DMS 273 treated with DMSO at 0.1 percent for 48 hours (cell line): ENCODE measurements around the gene HECA.

ENCODE experiments used
- DNase-seq: peaks from one replicate; lab custom pipeline; 2025; lab: John Stamatoyannopoulos, UW

HECA gene

GRCh38 chr6:139161169-139161568 is 26.3 kb downstream of the HECA start:
- no peak for DNase-seq

DNA sequence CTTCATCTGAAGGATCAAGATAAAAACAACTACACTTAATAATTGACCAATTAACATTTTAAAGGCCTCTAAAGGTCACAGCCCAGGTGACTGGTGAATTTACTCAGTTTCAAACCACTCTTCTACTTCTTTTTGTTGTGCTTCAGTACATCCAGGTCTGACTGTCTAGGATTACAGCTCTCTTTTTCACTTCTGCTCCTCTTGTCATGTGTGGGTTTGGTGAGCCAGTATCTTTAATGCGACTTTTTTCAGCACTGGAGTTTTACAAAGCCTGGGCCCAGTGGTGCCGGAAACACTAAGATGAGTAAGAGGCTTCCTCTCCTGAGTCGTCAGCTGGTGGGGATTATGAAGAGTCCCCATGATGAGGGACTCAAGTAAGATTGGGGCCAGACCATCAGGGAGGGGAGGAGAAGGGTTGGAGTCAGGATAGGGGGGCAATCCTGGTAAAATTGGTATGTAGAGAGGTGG is 27.0 kb downstream of the HECA start:
- DNase-seq: no peak

- no peak for DNase-seq
Observed at GRCh38 chr6:139164001-139164400, 29.1 kb downstream of the HECA start.

DNA sequence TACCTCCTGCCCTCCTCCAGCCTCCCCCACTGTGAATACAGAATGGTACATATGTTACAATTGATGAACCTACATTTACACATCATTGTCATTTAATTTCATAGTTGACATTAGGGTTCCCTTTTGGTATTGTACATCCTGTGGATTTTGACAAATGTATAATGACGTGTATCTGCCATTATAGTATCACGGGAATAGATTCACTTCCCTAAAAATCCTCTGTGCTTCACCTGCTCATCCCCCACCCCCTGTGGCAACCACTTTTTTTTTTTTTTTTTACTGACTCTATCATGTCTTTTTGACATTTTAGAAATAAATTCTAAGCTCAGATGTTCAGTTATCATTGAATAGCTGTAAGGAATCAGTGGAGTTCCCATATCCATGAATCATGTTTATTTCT is 30.4 kb downstream of the HECA start:
- DNase-seq: no peak

- DNase-seq: no peak
Observed at GRCh38 chr6:139166238-139166955, 31.5 kb downstream of the HECA start.

DNA sequence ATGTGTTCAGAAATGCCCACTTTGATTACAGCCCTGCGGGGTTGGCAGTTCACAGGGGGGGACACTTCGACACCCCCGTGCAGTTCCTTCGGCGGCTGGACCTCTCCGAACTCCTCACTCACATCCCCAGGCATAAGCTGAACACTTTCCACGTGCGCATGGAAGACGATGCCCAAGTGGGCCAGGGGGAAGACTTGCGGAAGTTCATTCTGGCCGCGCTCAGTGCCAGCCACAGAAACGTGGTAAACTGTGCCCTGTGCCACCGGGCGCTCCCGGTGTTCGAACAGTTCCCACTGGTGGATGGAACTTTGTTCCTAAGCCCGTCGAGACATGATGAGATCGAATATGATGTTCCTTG is 32.1 kb downstream of the HECA start:
- DNase-seq: no peak

GRCh38 chr6:139172151-139172550 is 37.3 kb downstream of the HECA start:
- DNase-seq: no peak

GRCh38 chr6:139172567-139172966 is 37.7 kb downstream of the HECA start:
- DNase-seq: no peak

DNA sequence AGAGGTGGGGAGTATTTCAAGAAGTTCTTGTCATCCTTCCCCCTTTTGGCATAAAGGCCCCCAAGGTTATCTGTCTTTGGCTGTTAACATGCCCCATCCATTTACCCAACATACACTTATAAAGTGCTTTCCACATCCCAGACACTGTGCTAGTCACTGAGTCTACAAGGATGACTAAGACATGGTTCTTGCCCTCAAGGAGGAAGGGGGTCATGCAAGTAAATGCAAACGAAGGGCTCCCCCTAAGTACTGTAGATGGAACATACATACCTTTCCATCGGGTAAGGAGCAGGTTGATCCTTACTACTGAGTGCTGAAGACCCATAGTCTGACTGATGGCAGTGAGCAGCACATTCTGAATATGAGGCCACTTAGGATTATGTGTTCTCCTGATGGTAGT is 38.3 kb downstream of the HECA start:
- no peak for DNase-seq

DNA sequence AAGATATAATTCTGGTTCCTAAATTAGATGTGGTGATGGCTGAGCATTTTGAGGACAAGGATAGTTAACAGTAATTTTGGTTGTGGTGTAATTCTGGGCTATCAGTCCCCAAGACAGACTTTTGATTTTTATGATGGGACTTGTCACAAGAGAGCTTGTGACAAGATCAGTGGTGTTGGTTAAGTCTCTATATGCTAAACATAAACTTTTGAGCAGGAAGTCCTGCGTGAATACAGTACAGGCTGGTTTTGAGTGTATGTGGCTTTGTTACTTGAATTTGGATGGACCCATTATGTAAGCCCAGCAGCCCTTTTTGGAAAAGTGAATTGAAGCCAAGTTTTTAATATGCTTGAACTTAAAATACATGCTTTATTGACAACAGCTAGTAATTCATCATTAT is 38.9 kb downstream of the HECA start:
- DNase-seq: no peak

DNA sequence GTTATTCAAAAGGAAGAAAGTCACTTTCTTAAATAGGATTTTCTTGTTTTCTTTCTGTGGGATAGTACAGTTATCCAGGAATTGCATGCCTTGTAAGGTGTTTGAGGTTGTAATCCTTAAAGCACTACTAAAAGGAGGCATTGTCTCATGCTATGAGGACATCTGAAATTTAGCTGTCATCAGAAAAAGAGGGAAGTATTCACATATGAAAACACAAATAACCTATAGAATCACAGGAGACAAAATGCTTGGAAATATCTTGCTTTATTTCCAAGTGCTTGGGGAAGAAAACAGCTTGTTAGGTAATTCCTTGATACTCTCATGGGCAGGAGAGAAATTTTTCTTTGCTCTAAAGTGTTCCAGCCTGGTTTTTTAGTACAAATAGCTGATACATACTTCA is 40.1 kb downstream of the HECA start:
- no peak for DNase-seq

- DNase-seq: no peak
Observed at GRCh38 chr6:139175389-139175948, 40.6 kb downstream of the HECA start.

- no peak for DNase-seq
Observed at GRCh38 chr6:139181236-139181635, 46.4 kb downstream of the HECA start.

DNA sequence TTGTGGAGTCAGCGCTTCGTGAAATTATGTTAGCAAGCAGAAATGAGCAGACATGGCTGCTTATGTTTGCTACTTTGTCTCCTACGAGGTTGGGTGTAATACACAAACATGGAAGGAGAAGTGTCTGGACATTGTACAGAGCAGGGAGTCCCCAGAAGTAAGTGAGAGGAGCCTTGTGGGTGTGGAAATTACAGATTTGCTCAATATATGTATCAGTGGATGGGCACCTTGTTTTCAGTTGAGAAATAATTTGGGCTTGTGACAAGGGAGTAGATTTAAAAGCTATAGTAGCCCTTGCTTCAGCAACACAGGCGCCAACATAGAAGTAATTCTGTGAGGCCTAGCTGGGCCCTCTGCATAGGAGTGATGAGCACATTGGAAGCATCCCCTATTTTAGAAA is 49.2 kb downstream of the HECA start:
- DNase-seq: no peak

- DNase-seq: no peak
Observed at GRCh38 chr6:139184459-139184858, 49.6 kb downstream of the HECA start.

GRCh38 chr6:139186242-139186641 is 51.4 kb downstream of the HECA start:
- no peak for DNase-seq

DNA sequence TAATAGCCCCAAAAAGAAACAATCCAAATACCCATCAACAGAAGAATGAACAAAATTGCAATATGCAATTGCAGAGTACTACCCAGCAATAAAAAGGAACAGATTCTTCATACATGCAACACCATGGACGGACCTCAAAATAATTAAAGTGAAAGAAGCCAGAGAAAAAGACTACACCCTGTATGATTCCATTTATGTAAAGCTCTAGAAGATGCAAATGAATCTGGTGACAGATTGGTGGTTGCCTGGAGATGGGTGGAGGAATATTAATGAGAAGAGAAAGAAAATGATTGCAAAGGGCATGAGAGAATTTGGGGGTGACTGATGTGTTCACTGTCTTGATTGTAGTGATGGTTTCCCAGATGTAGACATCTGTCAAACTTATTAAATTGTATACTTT is 51.8 kb downstream of the HECA start:
- peak; percentile 25 for DNase-seq

DNA sequence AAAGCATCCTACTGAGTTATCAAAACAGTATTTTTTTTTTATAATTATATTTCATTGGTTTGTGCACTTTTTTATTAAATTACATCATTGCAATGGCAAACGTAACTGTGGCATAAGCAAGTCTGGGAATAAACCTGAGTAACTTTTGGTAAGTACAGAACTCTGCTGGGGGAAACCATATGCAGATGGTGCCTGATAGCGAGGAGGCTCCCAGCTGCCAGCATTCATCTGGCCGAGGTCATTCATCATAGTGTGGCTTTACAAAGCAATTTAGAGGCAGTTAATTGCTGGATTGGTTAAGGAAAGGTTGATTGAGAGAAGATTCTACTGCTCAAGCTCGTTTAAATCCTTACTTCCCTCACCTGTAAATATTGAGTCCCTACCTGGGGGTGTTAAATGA is 52.6 kb downstream of the HECA start:
- peak; percentile 92 for DNase-seq

- DNase-seq: no peak
Observed at GRCh38 chr6:139189665-139190064, 54.8 kb downstream of the HECA start.

- no peak for DNase-seq
Observed at GRCh38 chr6:139194740-139195139, 59.9 kb downstream of the HECA start.

GRCh38 chr6:139198529-139199288 is 63.8 kb downstream of the HECA start:
- no peak for DNase-seq

GRCh38 chr6:139201378-139201777 is 66.5 kb downstream of the HECA start:
- no peak for DNase-seq

GRCh38 chr6:139204978-139205377 is 70.1 kb downstream of the HECA start:
- DNase-seq: no peak
